Astrocyte of the hippocampus (primary cell): ENCODE results near the gene ZNF839.
"Not testable (repeated sequence)": the region's sequence is repeated elsewhere in the genome, so short reads cannot be mapped to it uniquely, and the experiment has no call there.

Source experiments
- DNase-seq: peaks from one replicate; pipeline ENCODE4 v3.0.0; 2011; ENCODE audit warnings: low read depth, low spot score

Gene ZNF839

GRCh38 chr14:102319351-102320032 lies at the start of gene ZNF839:
TSS of gene ZNF839 (plus strand) at chr14:102319746. CDS start at chr14:102319766, 20 bp downstream.
- peak; percentile 95 for DNase-seq

- no peak for DNase-seq
These were observed 47.2 kb upstream of the ZNF839 start for GRCh38 chr14:102272392-102272791.

- DNase-seq: no peak
These were observed 43.7 kb upstream of the ZNF839 start for GRCh38 chr14:102275866-102276265.

GRCh38 chr14:102277874-102278630 lies 41.5 kb upstream of the ZNF839 start:
- no peak for DNase-seq

- DNase-seq: no peak
These were observed 41.0 kb upstream of the ZNF839 start for GRCh38 chr14:102278631-102278935.

- DNase-seq: no peak
These were observed 40.3 kb upstream of the ZNF839 start for GRCh38 chr14:102279282-102279681.

GRCh38 chr14:102279688-102280348 lies 39.7 kb upstream of the ZNF839 start:
- peak; percentile 95 for DNase-seq

GRCh38 chr14:102280376-102280962 lies 39.1 kb upstream of the ZNF839 start:
- DNase-seq: peak; percentile 95

- no peak for DNase-seq
These were observed 36.6 kb upstream of the ZNF839 start for GRCh38 chr14:102282751-102283465.

- DNase-seq: no peak
These were observed 35.9 kb upstream of the ZNF839 start for GRCh38 chr14:102283631-102284129.

- DNase-seq: no peak
These were observed 34.4 kb upstream of the ZNF839 start for GRCh38 chr14:102285106-102285505.

- DNase-seq: no peak
These were observed 31.4 kb upstream of the ZNF839 start for GRCh38 chr14:102288139-102288538.

- no peak for DNase-seq
These were observed 27.1 kb upstream of the ZNF839 start for GRCh38 chr14:102292441-102292840.

GRCh38 chr14:102293781-102294180 lies 25.8 kb upstream of the ZNF839 start:
- peak; percentile 53 for DNase-seq

GRCh38 chr14:102295270-102295669 lies 24.3 kb upstream of the ZNF839 start:
- peak; percentile 56 for DNase-seq

GRCh38 chr14:102297436-102298170 lies 21.9 kb upstream of the ZNF839 start:
- DNase-seq: no peak

- not testable (repeated sequence) for DNase-seq
These were observed 21.1 kb upstream of the ZNF839 start for GRCh38 chr14:102298303-102299070.

- no peak for DNase-seq
These were observed 15.9 kb upstream of the ZNF839 start for GRCh38 chr14:102303664-102304063.

- peak; percentile 99 for DNase-seq
These were observed 14.7 kb upstream of the ZNF839 start, which contains the start of gene MOK for GRCh38 chr14:102304611-102305506. TSS of gene MOK (minus strand) at chr14:102305164. CDS start at chr14:102304968, 196 bp downstream.
